Naive thymus-derived CD4-positive, alpha-beta T cell (primary cell): ENCODE measurements around the gene KDM2A. TPM values are rescaled to one million over a fixed set of nuclear protein-coding genes. Genes with fewer than 3 reads are reported as not detected.

Source experiments
- ATAC-seq: fragments of 150-1000 bp; cut with Tn5 transposase; 2 replicates; pipeline ENCODE4 v1.10.0; 2021; ENCODE audit warnings: mild to moderate bottlenecking, moderate library complexity
- CTCF ChIA-PET: fragments of 350-600 bp; sonication (Branson Sonifier 250); formaldehyde crosslinking; loops from one replicate; lab custom pipeline; 2021; ENCODE audit warnings: antibody characterized with exemption; lab: Charles Lee
- POLR2A ChIA-PET: fragments of 350-600 bp; sonication (Branson Sonifier 250); formaldehyde crosslinking; loops from one replicate; lab custom pipeline; 2021; ENCODE audit warnings: antibody characterized with exemption, inconsistent platforms; lab: Charles Lee
- DNase-seq, 9 donors: peaks; one replicate each; pipeline versions ENCODE4 v3.0.0 to v3.0.0-alpha.2; 2020 to 2022; ENCODE audit warnings: mixed read lengths in 1 of 9
- H3K27ac ChIP-seq: one replicate; pipeline ENCODE4 v1.7.0; 2013; ENCODE audit warnings: mild to moderate bottlenecking, low read depth, low read length, moderate library complexity
- H3K27me3 ChIP-seq, 2 donors: one replicate each; pipeline ENCODE4 v1.7.0; 2013; ENCODE audit warnings: low read length in 2 of 2, mild to moderate bottlenecking in 2 of 2, moderate library complexity in 2 of 2; ENCODE audit not compliant: control insufficient read depth in 2 of 2, insufficient read depth in 2 of 2
- H3K36me3 ChIP-seq, 3 experiments: 1 replicate in 2 of 3; 2 replicates in 1 of 3; pipeline ENCODE4 v1.7.0; 2013; ENCODE audit warnings: low read length in 3 of 3, mild to moderate bottlenecking in 3 of 3, moderate library complexity in 1 of 3; ENCODE audit not compliant: insufficient read depth in 3 of 3, control insufficient read depth in 2 of 3
- H3K4me1 ChIP-seq, 2 donors: one replicate each; pipeline ENCODE4 v1.7.0; 2013; ENCODE audit warnings: low read length in 2 of 2, mild to moderate bottlenecking in 2 of 2, moderate library complexity in 1 of 2; ENCODE audit not compliant: control insufficient read depth in 2 of 2, insufficient read depth in 2 of 2
- H3K4me3 ChIP-seq: 2 replicates; pipeline ENCODE4 v1.7.0; 2013; ENCODE audit warnings: mild to moderate bottlenecking, low read length
- H3K9me3 ChIP-seq, 3 experiments: 1 replicate in 2 of 3; 2 replicates in 1 of 3; pipeline ENCODE4 v1.7.0; 2013; ENCODE audit warnings: low read length in 3 of 3; ENCODE audit not compliant: control insufficient read depth in 2 of 3
- H3K27ac Mint-ChIP-seq, 9 donors: one replicate each; pipeline ENCODE4 v1.8.0; 2020 to 2022; ENCODE audit warnings: mixed read lengths in 9 of 9, mild to moderate bottlenecking in 8 of 9, moderate library complexity in 5 of 9, inconsistent platforms in 2 of 9
- H3K27me3 Mint-ChIP-seq, 5 donors: one replicate each; pipeline ENCODE4 v1.8.0; 2021 to 2022; ENCODE audit warnings: mixed read lengths in 5 of 5, mild to moderate bottlenecking in 1 of 5
- H3K36me3 Mint-ChIP-seq, 5 donors: one replicate each; pipeline ENCODE4 v1.8.0; 2020 to 2022; ENCODE audit warnings: mixed read lengths in 5 of 5, mild to moderate bottlenecking in 3 of 5, inconsistent platforms in 1 of 5
- H3K4me1 Mint-ChIP-seq, 7 donors: one replicate each; pipeline ENCODE4 v1.8.0; 2020 to 2022; ENCODE audit warnings: mixed read lengths in 7 of 7, mild to moderate bottlenecking in 3 of 7, inconsistent platforms in 1 of 7
- H3K4me3 Mint-ChIP-seq, 10 donors: one replicate each; pipeline ENCODE4 v1.8.0; 2020 to 2022; ENCODE audit warnings: mild to moderate bottlenecking in 10 of 10, mixed read lengths in 10 of 10, moderate library complexity in 6 of 10, inconsistent platforms in 2 of 10
- H3K9me3 Mint-ChIP-seq, 11 donors: one replicate each; pipeline ENCODE4 v1.8.0; 2020 to 2022; ENCODE audit warnings: mixed read lengths in 11 of 11, mild to moderate bottlenecking in 4 of 11, inconsistent platforms in 1 of 11, moderate library complexity in 1 of 11
- intact Hi-C, 2 donors: fragments of 100-400 bp; cut with micrococcal nuclease; formaldehyde crosslinking; loops; one replicate each; pipeline ENCODE4 v1.15.1; 2023
- polyA plus RNA-seq, 2 donors: library from polyadenylated mRNA; unstranded; fragments of 300-500 nt; fragmentation: Illumina TruSeq; gene quantifications; one replicate each; pipeline ENCODE4 v1.2.3, GENCODE V29; 2021
- total RNA-seq, 6 experiments: library from RNA in 5 of 6; stranded (reverse) in 5 of 6; gene quantifications; 1 replicate in 5 of 6; 2 replicates in 1 of 6; pipeline ENCODE4 v1.2.3 and lab custom pipeline; 2021 to 2026

The KDM2A gene
- total and polyA plus RNA-seq, 7 experiments from 2014 or later = 8.7 to 298 (median 223) TPM

DNA sequence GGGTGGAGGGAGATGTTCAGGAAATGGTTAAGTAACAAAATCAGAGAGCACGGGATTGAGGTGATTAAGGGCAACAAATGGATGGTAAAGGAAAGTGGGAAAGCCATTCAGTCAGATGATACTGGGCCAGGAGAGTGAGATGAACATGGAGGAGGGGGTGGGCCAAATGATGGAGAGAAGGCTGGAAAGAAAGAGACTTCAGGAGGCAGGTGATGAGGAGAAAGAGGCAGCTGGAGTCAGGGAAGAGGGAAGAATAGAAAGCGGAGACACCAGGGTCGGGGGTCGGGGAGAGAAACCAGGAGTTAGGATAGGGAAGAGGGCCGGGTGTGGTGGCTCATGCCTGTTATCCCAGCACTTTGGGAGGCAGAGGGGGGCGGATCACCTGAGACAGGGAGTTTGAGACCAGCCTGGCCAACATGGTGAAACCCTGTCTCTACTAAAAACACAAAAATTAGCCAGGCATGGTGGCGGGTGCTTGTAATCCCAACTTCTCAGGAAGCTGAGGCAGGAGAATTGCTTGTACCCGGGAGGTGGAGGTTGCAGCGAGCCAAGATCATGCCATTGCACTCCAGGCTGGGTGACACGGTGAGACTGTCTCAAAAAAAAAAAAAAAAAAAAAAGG, 4.7 kb upstream of the KDM2A start:
- ChIA-PET CTCF (no interaction called here), POLR2A (interaction anchor here (1.1 to 6.0 kb wide), 2 partner anchors 10 to 11 kb away, joined by 5 to 72 read pairs; no protein-coding TSS in a partner anchor)
- H3K9me3 ChIP-seq = no peaks in the 10 kb centered on the region
- H3K4me3 ChIP-seq = no peak overlapping the region
- no peaks in the 10 kb centered on the region for H3K36me3 ChIP-seq
- H3K4me1 ChIP-seq = peaks cover 6 to 12% of the 10 kb centered on the region in 2 donors
- no peak for DNase-seq
- no peak overlapping the region for H3K27ac ChIP-seq
- Mint-ChIP-seq H3K27me3 (peaks cover 0 to 13% (median 0%) of the 10 kb centered on the region in 5 donors), H3K36me3 (no peaks in the 10 kb centered on the region), H3K27ac (peak overlapping the region in 3 of 9 donors; percentile 26 to 86 (median 28)), H3K4me1 (peaks cover 8 to 23% (median 19%) of the 10 kb centered on the region in 7 donors), H3K9me3 (peaks cover 0 to 1% (median 0%) of the 10 kb centered on the region in 11 donors), H3K4me3 (peak overlapping the region in 1 of 10 donors; percentile 13)
- no peak for ATAC-seq
- intact Hi-C loops = no loop called here
- no peaks in the 10 kb centered on the region for H3K27me3 ChIP-seq

DNA sequence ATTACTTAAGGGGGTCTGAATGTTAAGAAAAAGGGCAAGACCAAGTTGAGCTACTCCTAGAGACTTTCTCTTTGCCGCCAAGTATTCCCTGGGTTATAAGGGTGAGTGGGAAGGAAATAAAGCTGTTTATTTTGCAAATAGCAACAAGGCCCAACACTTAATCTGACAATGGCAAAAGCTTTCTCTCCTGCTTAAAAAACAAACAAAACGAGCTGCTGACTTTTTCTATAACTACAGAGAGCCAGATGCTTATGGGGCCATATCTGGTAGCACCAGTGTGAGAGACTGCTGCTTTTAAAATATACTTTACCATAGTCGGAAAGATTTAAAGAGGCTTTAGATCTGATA, 2.3 kb upstream of the KDM2A start:
- Mint-ChIP-seq H3K4me3 (peak overlapping the region in 9 of 10 donors; percentile 9 to 94 (median 86)), H3K27ac (peak overlapping the region in 8 of 9 donors; percentile 78 to 99 (median 94)), H3K4me1 (peaks cover 22 to 39% (median 32%) of the 10 kb centered on the region in 7 donors), H3K27me3 (peaks cover 0 to 9% (median 0%) of the 10 kb centered on the region in 5 donors), H3K9me3 (peaks cover 0 to 1% (median 0%) of the 10 kb centered on the region in 11 donors), H3K36me3 (peaks cover 3 to 10% (median 5%) of the 10 kb centered on the region in 5 donors)
- no peaks in the 10 kb centered on the region for H3K9me3 ChIP-seq
- H3K4me1 ChIP-seq = peaks cover 6 to 13% of the 10 kb centered on the region in 2 donors
- H3K27ac ChIP-seq = peak overlapping the region; percentile 76
- no peaks in the 10 kb centered on the region for H3K27me3 ChIP-seq
- CTCF ChIA-PET = interaction anchor here (1.1 to 1.9 kb wide), 3 partner anchors 21 to 36 kb away, joined by 3 to 13 read pairs (median 5); no protein-coding TSS in a partner anchor
- H3K4me3 ChIP-seq = no peak overlapping the region
- intact Hi-C loops = loop anchor here (1.0 to 5.0 kb wide), 5 partner anchors 12 to 499 kb away; partner anchors contain the start of genes RBM14 (in 2 of the 2), RAD9A (in 1 of the 2) and RCE1 (in 1 of the 2)
- no peak for ATAC-seq
- DNase-seq = no peak
- peaks cover 0 to 4% (median 0%) of the 10 kb centered on the region in 3 experiments for H3K36me3 ChIP-seq
- POLR2A ChIA-PET = interaction anchor here (0.6 to 6.0 kb wide), 5 partner anchors 11 to 1618 kb away, joined by 3 to 72 read pairs (median 4); partner anchors contain the start of gene MALAT1

DNA sequence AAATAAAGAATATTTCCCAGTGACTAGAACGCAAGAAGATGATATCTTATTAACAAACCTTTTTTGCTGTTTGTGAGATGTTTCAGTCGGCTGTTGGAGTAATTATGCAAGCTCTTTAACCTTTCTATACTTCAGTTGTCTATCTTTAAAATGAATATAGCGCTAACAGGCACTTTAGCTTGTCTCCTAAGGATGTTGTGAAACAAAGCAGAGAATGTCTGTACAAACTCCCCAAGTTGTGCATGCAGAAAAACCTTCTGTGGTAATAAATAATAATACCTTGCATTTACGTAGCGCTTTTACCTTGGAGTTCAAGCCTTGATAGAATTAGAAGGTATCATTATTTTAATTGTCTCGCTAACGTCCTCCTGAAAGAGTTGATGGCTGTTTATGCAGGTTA, 1.9 kb upstream of the KDM2A start:
- POLR2A ChIA-PET = interaction anchor here (0.6 to 6.0 kb wide), 10 partner anchors 8 to 369 kb away, joined by 3 to 72 read pairs (median 4); no protein-coding TSS in a partner anchor
- peak overlapping the region; percentile 50 for H3K4me3 ChIP-seq
- H3K27ac Mint-ChIP-seq = peak overlapping the region; percentile 63 to 99 (median 94)

DNA sequence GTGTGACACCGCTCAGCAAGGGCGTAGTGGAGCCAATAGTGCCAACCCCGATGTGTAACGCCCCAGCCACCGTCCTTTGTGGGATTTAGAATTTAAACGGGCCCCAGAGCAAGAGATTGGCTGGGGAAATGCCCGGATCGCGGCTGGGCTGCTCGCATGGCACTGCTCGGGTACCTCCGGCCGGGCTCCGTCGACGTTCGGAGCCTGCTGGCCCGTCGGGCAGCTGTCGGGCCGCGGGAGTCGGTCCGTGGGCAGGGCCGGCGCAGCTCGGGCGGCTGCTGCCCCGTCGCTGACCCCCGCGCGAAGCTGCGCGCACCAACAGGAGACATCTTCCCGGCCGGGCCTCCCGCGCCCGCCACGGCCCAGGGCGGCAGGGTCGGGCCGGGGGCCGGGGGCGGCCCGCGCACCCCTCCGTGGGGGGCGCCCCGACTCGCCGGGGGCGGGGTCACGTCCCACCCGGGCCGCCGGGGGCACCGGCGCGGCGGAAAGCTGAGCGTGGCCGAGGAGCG, 1.3 kb upstream of the KDM2A start:
- no peaks in the 10 kb centered on the region for H3K27me3 ChIP-seq
- POLR2A ChIA-PET = interaction anchor here (0.6 to 6.0 kb wide), 9 partner anchors 8 to 369 kb away, joined by 3 to 72 read pairs (median 4); no protein-coding TSS in a partner anchor
- DNase-seq (peak in 7 of 9 donors; percentile 19 to 57 (median 44)), ATAC-seq (no peak)
- peaks cover 0 to 4% (median 0%) of the 10 kb centered on the region in 3 experiments for H3K36me3 ChIP-seq
- peak overlapping the region; percentile 98 for H3K27ac ChIP-seq
- Mint-ChIP-seq H3K27ac (peak overlapping the region; percentile 63 to 99 (median 94)), H3K4me1 (peaks cover 26 to 45% (median 37%) of the 10 kb centered on the region in 7 donors), H3K9me3 (peaks cover 0 to 1% (median 0%) of the 10 kb centered on the region in 11 donors), H3K4me3 (peak overlapping the region; percentile 68 to 98 (median 88)), H3K27me3 (peaks cover 0 to 8% (median 0%) of the 10 kb centered on the region in 5 donors), H3K36me3 (peaks cover 3 to 11% (median 5%) of the 10 kb centered on the region in 5 donors)
- peak overlapping the region; percentile 61 for H3K4me3 ChIP-seq
- H3K9me3 ChIP-seq = no peaks in the 10 kb centered on the region
- CTCF ChIA-PET = interaction anchor here (1.6 to 1.9 kb wide), 2 partner anchors 35 to 37 kb away, joined by 5 to 13 read pairs; no protein-coding TSS in a partner anchor
- intact Hi-C loops = loop anchor here (1.0 to 5.0 kb wide), 8 partner anchors 13 to 500 kb away; partner anchors contain the start of genes RBM14 (in 2 of the 2), RCE1 (in 2 of the 2), AIP (in 1 of the 2) and POLD4 (in 1 of the 2)
- peaks cover 6 to 16% of the 10 kb centered on the region in 2 donors for H3K4me1 ChIP-seq

More for the DNA sequence above, 1.9 kb upstream of the KDM2A start:
- Mint-ChIP-seq H3K9me3 (peaks cover 0 to 1% (median 0%) of the 10 kb centered on the region in 11 donors), H3K4me3 (peak overlapping the region; percentile 68 to 98 (median 88)), H3K36me3 (peaks cover 3 to 11% (median 5%) of the 10 kb centered on the region in 5 donors), H3K27me3 (peaks cover 0 to 8% (median 0%) of the 10 kb centered on the region in 5 donors), H3K4me1 (peaks cover 25 to 44% (median 37%) of the 10 kb centered on the region in 7 donors)
- DNase-seq (no peak), ATAC-seq (no peak)
- CTCF ChIA-PET = interaction anchor here (1.1 to 1.9 kb wide), 3 partner anchors 22 to 36 kb away, joined by 3 to 13 read pairs (median 5); no protein-coding TSS in a partner anchor
- Histone ChIP-seq H3K27me3 (no peaks in the 10 kb centered on the region), H3K9me3 (no peaks in the 10 kb centered on the region), H3K27ac (peak overlapping the region; percentile 76), H3K4me1 (peaks cover 6 to 17% of the 10 kb centered on the region in 2 donors), H3K36me3 (peaks cover 0 to 4% (median 0%) of the 10 kb centered on the region in 3 experiments)
- intact Hi-C loops = loop anchor here (1.0 to 5.0 kb wide), 5 partner anchors 13 to 500 kb away; partner anchors contain the start of genes RBM14 (in 2 of the 2), RAD9A (in 1 of the 2) and RCE1 (in 1 of the 2)

DNA sequence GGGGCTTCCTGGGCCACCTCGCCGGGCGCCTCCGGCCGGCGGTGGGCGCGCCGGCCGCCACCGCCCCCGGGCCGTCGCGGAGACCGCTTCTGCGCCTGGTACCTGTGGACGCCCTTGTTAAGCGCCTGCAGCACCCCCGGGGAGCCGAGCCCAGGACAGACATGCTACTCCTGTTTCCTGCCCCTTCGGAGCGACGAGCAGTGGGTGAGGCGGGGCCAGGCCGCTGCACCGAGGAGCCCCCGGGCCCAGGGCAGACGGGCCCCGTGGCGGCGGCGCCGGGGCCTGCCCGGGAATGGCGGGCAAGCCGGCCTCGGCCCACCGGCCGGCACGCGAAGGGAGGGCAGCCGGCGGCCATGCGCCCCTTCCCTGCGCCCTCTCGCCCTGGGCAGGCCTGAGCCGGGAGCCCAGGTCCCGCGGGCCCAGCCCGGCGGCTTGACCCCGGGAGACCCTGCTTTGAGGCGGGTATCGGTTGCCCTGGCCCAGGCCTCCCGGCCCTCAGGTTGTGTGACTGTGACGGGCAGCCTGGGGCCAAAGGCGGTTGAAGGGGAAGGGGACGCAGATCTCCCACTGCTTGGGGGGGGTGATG, 789 bp upstream of the KDM2A start:
- ATAC-seq = no peak
- Histone ChIP-seq H3K4me1 (peaks cover 6 to 11% of the 10 kb centered on the region in 2 donors), H3K27ac (peak overlapping the region; percentile 98), H3K9me3 (no peaks in the 10 kb centered on the region), H3K36me3 (peaks cover 0 to 4% (median 0%) of the 10 kb centered on the region in 3 experiments), H3K27me3 (no peaks in the 10 kb centered on the region), H3K4me3 (peak overlapping the region; percentile 61)
- ChIA-PET POLR2A (interaction anchor here (0.8 to 6.0 kb wide), 11 partner anchors 8 to 512 kb away, joined by 3 to 72 read pairs (median 4); partner anchors contain the start of gene NUDT8), CTCF (interaction anchor here (1.0 to 1.6 kb wide), 5 partner anchors 37 to 121 kb away, joined by 3 to 5 read pairs (median 3); no protein-coding TSS in a partner anchor)
- H3K4me1 Mint-ChIP-seq = peaks cover 26 to 46% (median 37%) of the 10 kb centered on the region in 7 donors
- intact Hi-C loops = loop anchor here (2.0 to 5.0 kb wide), 7 partner anchors 36 to 501 kb away; partner anchors contain the start of genes RBM14 (in 2 of the 2), RCE1 (in 2 of the 2), AIP (in 1 of the 2) and POLD4 (in 1 of the 2)
- peak; percentile 53 to 69 (median 64) for DNase-seq
- H3K9me3 Mint-ChIP-seq = peaks cover 0 to 1% (median 0%) of the 10 kb centered on the region in 11 donors
- peak overlapping the region in 7 of 9 donors; percentile 69 to 87 (median 80) for H3K27ac Mint-ChIP-seq
- peak overlapping the region in 9 of 10 donors; percentile 63 to 98 (median 79) for H3K4me3 Mint-ChIP-seq
- peaks cover 4 to 13% (median 5%) of the 10 kb centered on the region in 5 donors for H3K36me3 Mint-ChIP-seq
- peaks cover 0 to 7% (median 0%) of the 10 kb centered on the region in 5 donors for H3K27me3 Mint-ChIP-seq
